Right hindlimb (tissue), 1 donor: ENCODE measurements around the gene CD44.
"Not testable (repeated sequence)": the region's sequence is repeated elsewhere in the genome, so short reads cannot be mapped to it uniquely, and the experiment has no call there.

Source experiments
- DNase-seq: peaks from one replicate; pipeline ENCODE4 v3.0.0-alpha.2; 2018

The CD44 gene

GRCh38 chr11:35216962-35217678 lies 78.1 kb downstream of the CD44 start:
- no peak for DNase-seq

GRCh38 chr11:35218956-35219355 lies 80.0 kb downstream of the CD44 start:
- no peak for DNase-seq

- peak; percentile 89 for DNase-seq
Observed at GRCh38 chr11:35223371-35223796, 84.4 kb downstream of the CD44 start.

DNA sequence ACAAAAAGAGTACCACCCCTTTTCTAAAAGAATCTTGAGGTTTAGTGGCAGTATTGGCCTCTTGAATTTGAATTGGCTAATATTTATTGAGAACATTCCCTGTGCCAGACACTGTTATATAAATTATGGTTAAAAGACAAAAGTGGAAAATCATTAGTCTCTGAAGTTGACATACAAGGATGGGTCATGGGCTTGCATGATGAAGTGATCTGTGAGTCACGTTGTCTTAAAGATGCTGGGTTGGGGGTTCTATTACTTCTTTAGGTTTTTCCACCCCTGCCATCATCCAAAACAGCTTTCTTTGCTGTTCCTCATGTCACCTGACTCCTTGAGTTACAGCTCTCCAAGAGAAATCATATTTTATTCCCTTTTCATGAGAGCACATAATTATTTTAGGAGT lies 85.0 kb downstream of the CD44 start:
- no peak for DNase-seq

- DNase-seq: no peak
Observed at GRCh38 chr11:35225946-35226520, 87.1 kb downstream of the CD44 start.

DNA sequence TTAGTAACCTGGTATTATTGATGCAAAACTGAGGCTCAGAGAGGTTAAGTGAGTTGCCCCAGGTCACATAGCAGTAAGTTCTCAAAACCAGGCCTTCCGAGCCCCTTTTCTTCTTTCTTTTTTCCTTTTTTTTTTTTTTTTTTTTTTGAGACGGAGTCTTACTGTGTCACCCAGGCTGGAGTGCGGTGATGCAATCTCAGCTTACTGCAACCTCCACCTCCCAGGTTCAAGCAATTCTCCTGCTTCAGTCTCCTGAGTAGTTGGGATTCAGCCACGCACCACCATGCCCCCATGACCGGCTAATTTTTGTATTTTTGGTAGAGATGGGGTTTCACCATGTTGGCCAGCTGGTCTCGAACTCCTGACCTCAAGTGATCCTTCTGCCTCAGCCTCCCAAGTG lies 87.8 kb downstream of the CD44 start:
- not testable (repeated sequence) for DNase-seq

GRCh38 chr11:35227576-35228327 lies 88.8 kb downstream of the CD44 start:
- no peak for DNase-seq

DNA sequence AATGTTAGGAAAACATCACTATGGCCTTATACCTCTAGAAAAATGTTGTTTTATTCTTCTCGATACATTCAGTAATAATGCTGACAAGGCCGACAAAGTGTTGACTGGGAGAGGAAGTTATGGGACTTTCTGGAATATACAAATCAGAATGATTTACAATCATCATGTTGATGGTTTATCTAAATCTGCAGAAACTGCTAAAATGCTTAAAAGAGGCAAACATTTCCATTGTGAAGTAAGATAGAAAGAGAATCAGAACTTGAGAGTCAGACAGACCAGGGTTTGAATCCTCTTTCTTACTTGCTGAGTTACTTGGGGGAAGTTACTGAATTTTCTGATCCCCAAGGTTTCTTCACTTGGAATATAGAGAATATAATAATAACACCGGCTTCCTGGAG lies 89.4 kb downstream of the CD44 start:
- no peak for DNase-seq

DNA sequence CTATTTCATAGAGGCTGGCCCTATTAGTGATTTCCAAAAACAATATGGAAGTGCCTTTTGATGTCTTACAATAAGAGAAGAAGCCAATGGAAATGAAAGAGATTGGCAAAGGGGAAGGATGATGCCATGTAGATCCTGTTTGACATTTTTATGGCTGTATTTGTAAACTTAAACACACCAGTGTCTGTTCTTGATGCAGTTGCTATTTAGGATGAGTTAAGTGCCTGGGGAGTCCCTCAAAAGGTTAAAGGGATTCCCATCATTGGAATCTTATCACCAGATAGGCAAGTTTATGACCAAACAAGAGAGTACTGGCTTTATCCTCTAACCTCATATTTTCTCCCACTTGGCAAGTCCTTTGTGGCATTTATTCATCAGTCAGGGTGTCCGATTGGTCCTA lies 91.4 kb downstream of the CD44 start:
- no peak for DNase-seq

- DNase-seq: no peak
Observed at GRCh38 chr11:35231076-35231860, 92.3 kb downstream of the CD44 start.

DNA sequence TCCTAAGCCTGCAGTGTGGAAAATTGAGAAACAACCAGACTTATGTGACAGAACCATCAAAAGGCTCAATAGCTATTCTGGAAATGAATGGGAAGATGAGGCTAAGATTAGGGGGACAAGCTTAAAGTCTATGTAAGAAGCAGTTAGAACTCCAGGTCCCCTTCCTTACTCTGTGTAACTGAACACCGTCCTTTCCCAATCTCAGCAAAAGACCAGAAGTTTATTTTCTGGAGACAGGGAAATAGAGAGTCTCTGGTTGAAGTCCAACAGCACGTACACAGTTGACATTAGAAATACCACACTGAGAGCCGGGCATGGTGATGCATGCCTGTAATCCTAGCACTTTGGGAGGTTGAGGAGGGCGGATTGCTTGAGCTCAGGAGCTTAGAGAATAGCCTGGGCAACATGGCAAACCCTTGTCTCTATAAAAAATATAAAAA lies 93.9 kb downstream of the CD44 start:
- no peak for DNase-seq

- DNase-seq: no peak
Observed at GRCh38 chr11:35233518-35233917, 94.5 kb downstream of the CD44 start.

- DNase-seq: no peak
Observed at GRCh38 chr11:35234460-35235156, 95.6 kb downstream of the CD44 start.

DNA sequence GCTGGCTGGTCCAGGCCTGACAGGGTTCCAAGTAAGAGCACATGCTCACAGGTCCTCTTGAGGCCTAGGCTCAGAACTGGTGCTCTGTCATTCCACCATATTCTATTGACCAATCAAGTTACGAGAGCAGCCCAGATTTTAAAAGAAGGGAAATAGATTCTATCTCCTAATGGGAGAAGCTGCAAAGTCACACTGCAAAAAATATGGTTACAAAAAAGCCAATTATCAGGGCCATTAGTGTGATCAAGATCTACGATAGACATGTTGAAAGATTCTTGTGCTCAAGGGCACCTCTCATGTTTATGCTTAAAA lies 96.1 kb downstream of the CD44 start:
- DNase-seq: no peak

GRCh38 chr11:35235498-35235897 lies 96.5 kb downstream of the CD44 start:
- no peak for DNase-seq

DNA sequence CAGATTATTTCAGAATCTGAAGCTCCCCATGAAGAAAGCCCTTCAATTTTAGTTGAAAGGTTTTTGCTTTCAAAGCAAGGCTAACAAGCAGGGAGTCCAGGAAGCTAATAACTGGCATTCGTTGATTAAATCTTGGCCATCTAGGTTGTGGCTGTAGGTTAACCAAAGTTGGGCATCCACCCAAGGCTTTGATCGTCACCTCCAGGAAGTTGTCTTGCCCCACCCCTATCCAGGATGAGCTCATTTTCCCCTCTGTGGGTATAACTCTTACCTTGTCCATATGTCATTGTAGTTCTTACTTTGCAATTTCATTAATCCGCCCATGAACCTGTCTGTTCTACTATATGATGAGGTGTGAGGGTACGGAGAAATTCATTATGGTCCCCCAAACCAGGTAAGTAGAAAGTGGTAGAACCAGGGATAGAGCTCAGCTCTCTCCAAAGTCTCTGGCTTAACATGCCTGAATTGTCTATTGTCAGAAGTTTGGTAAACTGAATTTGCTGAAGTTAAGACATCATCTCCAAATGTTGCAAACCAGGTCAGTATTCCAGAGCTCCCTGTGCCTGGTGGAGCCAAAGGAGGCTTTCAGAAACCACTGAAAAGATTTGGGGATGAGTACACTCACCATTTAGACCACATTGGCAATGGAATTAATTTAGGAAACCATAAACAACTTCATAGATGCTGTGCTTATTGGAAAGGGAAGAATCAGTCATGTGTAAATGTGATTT lies 97.1 kb downstream of the CD44 start:
- no peak for DNase-seq

DNA sequence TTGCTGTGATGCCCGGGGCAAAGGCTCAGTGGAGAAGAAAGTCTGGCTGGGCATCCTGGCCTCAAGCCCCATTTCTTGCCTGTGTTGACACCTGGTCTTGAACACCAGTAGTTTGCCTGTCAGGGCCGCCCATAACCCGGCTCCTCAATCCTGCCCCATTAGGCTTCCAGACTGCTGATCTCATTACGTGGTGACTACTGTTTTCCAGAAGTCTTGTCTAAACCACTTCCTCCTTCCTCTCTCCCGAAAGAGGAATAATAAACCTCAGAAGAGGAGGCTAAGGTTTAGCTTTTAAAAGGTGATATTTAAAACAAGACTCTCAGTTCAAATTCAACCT lies 97.7 kb downstream of the CD44 start:
- DNase-seq: no peak

DNA sequence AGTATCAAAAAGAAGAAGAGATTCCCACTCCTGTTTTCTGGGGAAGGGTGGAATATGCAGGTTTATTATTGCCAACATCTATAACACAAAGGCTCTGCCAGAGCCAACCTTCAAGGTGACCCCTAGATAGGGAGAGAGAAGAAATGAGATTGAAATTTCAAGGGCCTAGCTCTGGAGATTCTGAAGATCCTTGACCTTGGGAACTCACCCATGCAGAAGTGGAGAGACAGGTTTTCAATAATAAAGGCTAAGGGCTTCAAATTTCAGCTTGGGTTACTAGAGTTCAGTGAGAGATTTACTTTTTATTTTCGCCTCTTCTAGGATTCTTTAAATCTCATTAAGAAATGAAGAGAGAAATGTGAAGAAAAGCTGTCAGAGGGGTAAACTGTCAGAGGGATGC lies 98.4 kb downstream of the CD44 start:
- no peak for DNase-seq

DNA sequence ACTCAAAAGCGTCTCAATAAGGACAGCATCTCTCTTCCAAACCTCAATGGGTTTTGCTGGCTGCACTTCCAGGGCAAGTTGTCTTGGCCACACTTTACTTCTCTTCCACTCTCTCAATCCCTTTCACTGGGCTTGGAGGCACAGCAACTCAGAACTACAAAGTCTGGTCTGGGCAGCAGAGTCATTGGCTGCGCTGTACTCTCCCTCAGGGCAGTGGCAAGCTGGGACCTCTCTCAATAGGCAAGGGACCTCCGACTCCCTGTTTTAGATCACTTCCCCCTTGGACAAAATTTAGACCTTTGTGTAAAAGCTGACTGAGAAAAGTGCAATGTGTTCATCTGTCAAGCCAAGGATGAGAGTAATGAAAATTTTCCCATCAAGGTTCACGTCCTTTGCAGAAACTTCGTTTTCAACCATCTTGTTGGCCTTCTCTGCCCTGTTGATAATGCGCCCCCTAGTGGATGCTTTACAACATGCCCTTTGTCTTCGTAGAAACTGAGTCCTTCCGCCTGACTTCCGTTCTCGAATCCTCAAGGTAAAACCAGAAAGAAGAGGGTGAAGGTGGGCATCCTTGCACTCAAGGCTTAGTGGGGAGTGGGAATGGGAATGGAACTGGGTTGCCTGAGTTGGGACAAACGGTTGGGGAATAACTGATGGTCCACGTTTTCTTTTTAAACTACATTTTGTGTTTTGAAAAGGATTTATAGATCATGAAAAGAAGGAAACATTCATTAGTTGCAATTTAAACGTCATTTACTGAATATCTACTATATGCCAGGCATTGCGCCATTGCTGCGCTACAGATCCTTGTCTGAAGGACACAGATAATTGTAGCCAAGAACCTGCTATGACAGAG lies 99.1 kb downstream of the CD44 start:
- peak; percentile 30 for DNase-seq

DNA sequence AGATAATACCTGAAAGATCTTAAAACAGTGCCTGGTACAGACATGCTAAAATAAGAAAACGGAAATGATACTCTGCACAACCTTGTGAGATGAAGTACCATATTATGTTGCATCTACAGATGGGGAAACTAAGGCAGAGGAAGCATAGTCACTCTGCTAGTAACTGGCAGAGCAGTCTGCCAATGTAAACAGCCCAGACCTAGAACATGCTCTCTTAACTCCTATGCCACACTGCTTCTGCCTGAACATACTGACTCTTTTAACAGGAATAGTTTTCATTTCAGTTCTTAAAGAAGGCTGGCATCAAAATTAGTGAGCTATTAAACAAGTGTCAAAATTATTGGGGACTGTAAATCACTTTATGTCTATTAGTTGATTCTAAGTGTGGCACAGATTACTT lies 99.9 kb downstream of the CD44 start:
- no peak for DNase-seq

DNA sequence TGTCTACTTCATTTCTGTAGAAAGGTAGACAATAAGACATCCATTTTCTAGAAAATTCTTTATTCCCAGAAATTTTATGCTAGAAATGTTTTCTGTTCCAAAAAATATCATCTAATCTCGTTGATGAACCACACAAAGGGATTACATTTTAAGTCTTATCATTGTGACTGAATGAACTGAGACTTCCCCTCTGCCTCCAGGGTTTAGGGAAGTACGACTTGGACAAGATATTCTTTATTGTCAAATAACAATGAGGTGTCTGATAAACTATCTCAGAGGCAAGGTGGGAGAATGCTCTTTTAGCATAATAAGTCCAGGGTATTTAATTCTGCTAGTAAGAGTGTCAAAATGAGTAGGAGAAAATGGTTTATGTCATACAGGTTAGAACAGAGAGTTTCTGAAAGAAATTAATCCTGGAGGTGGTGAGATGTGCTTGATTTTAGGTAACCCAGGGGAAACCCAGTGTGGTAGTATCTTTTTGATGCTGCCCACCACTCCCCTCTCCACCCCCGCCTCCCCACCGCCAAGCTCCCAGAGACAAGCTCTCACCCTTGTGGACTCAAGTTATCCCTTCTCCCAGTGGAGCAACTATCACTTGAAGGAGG lies 100.6 kb downstream of the CD44 start:
- DNase-seq: no peak
